Calu3 (cell line): Measurements from ENCODE around the gene OSBPL3. TPM values are rescaled to one million over a fixed set of nuclear protein-coding genes. Genes with fewer than 3 reads are reported as not detected.

Experiments
- BruUV-seq: library from RNA; stranded (reverse); fragments of 400-500 nt; replicated peaks from 2 replicates; lab custom pipeline; 2021; lab: Mats Ljungman, UMichigan
- CTCF ChIA-PET: fragments of 300-600 bp; sonication (Branson Sonifier 250); formaldehyde crosslinking; loops from one replicate; lab custom pipeline; 2022; ENCODE audit warnings: antibody characterized with exemption; lab: Charles Lee
- DNase-seq: peaks from one replicate; pipeline ENCODE4 v3.0.0; 2022
- H3K27ac Mint-ChIP-seq: one replicate; pipeline ENCODE4 v1.8.0; 2022; ENCODE audit warnings: mixed read lengths; ENCODE audit not compliant: unreplicated experiment
- H3K27me3 Mint-ChIP-seq: one replicate; pipeline ENCODE4 v1.8.0; 2022; ENCODE audit warnings: mixed read lengths; ENCODE audit not compliant: unreplicated experiment
- H3K36me3 Mint-ChIP-seq: one replicate; pipeline ENCODE4 v1.8.0; 2022; ENCODE audit warnings: mild to moderate bottlenecking, moderate library complexity, mixed read lengths; ENCODE audit not compliant: insufficient read depth, unreplicated experiment
- H3K4me1 Mint-ChIP-seq: one replicate; pipeline ENCODE4 v1.8.0; 2022; ENCODE audit warnings: mild to moderate bottlenecking, low read depth, mixed read lengths; ENCODE audit not compliant: unreplicated experiment
- H3K4me3 Mint-ChIP-seq: one replicate; pipeline ENCODE4 v1.8.0; 2022; ENCODE audit warnings: mild to moderate bottlenecking, low read depth, moderate library complexity, mixed read lengths; ENCODE audit not compliant: unreplicated experiment
- H3K9me3 Mint-ChIP-seq: one replicate; pipeline ENCODE4 v1.8.0; 2022; ENCODE audit warnings: low read depth, mixed read lengths; ENCODE audit not compliant: unreplicated experiment
- intact Hi-C: fragments of 100-400 bp; cut with micrococcal nuclease; formaldehyde crosslinking; loops from one replicate; pipeline ENCODE4 v1.10.0; 2022; ENCODE audit not compliant: unreplicated experiment
- total RNA-seq: library from RNA; stranded (reverse); gene quantifications from 2 replicates; pipeline ENCODE4 v1.2.3, GENCODE V29; 2022
- TF ChIP-seq, protein P1 (sequence below): fragments of 200-600 bp; IDR thresholded peaks from one replicate; pipeline ENCODE4 v1.8.0; 2022; ENCODE audit warnings: antibody characterized with exemption; ENCODE audit not compliant: unreplicated experiment

The OSBPL3 gene
- total RNA-seq, 1 experiment from 2014 or later: 136 TPM

DNA sequence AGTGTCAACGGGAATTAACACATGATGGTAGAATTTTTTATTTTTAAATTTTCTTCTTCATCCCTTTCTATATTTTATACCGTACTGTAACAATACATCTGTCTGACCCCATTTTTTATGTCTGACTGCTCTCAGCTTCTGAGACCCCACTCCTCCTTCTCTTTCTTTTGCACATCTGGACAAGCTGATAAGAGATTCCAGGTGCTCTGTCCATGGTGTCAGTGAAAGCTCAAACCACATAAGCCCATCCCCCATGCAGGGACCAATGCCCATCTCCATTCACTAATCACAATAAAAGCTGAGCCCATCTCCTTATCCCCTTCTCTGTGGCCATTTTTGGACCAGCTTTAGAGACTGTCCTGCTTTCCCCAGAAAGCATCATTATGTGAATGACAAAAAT, 231.5 kb downstream of the OSBPL3 start:
- TF ChIP-seq, protein P1, sequence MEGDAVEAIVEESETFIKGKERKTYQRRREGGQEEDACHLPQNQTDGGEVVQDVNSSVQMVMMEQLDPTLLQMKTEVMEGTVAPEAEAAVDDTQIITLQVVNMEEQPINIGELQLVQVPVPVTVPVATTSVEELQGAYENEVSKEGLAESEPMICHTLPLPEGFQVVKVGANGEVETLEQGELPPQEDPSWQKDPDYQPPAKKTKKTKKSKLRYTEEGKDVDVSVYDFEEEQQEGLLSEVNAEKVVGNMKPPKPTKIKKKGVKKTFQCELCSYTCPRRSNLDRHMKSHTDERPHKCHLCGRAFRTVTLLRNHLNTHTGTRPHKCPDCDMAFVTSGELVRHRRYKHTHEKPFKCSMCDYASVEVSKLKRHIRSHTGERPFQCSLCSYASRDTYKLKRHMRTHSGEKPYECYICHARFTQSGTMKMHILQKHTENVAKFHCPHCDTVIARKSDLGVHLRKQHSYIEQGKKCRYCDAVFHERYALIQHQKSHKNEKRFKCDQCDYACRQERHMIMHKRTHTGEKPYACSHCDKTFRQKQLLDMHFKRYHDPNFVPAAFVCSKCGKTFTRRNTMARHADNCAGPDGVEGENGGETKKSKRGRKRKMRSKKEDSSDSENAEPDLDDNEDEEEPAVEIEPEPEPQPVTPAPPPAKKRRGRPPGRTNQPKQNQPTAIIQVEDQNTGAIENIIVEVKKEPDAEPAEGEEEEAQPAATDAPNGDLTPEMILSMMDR: no peak
- no peak for DNase-seq
- CTCF ChIA-PET: no interaction called here
- no peaks in the 10 kb centered on the region for H3K27me3 Mint-ChIP-seq
- no peaks in the 10 kb centered on the region for H3K36me3 Mint-ChIP-seq
- no peak overlapping the region for H3K4me3 Mint-ChIP-seq
- H3K4me1 Mint-ChIP-seq: peaks cover 9% of the 10 kb centered on the region
- no TSS peak for BruUV-seq
- intact Hi-C loops: no loop called here
- H3K9me3 Mint-ChIP-seq: no peaks in the 10 kb centered on the region
- no peak overlapping the region for H3K27ac Mint-ChIP-seq

Other genes starting within 250 kb of the OSBPL3 start
- gene GSDME, start 222.7 kb downstream of the OSBPL3 start, total RNA-seq: 9.4 and 11.9 TPM in 2 replicates
- 258 and 276 TPM in 2 replicates for gene CYCS, start 145.1 kb upstream of the OSBPL3 start, total RNA-seq
- not detected in 2 replicates for gene NPVF, start 248.3 kb upstream of the OSBPL3 start, total RNA-seq